K562 (cell line): ENCODE data around the gene IL1RL2.

Experiments used
- ATF2 ChIP-seq: sonication (generic); formaldehyde crosslinking; IDR thresholded peaks from 2 replicates; pipeline ENCODE4 v1.8.1; 2022; ENCODE audit warnings: missing genetic modification reagents
- BRCA1 ChIP-seq, 2 experiments: fragments of 450-650 bp in 1 of 2; sonication (generic) in 1 of 2; formaldehyde crosslinking in 1 of 2; IDR thresholded peaks; 2 replicates each; pipeline versions ENCODE4 v1.5.0 to v1.6.1; 2017 to 2020; ENCODE audit warnings: mild to moderate bottlenecking in 1 of 2, missing genetic modification reagents in 1 of 2
- CTCF ChIP-seq, 3 experiments: IDR thresholded peaks in 2 of 3; conservative IDR thresholded peaks in 1 of 3; 2 replicates each; pipeline ENCODE4 v1.5.1; 2011 to 2012; ENCODE audit warnings: low read length in 3 of 3, mild to moderate bottlenecking in 3 of 3, control low read depth in 2 of 3, improper control_type of control experiment in 1 of 3, inconsistent platforms in 1 of 3, low read depth in 1 of 3, mixed read lengths in 1 of 3, moderate library complexity in 1 of 3; ENCODE audit not compliant: insufficient read depth in 2 of 3
- EP400 ChIP-seq: fragments of 450-650 bp; IDR thresholded peaks from 2 replicates; pipeline ENCODE4 v1.6.1; 2017; ENCODE audit warnings: antibody characterized with exemption, mild to moderate bottlenecking, moderate library complexity
- PATZ1 ChIP-seq: fragments of 250-450 bp; sonication (Bioruptor Pico); IDR thresholded peaks from 2 replicates; pipeline ENCODE4 v1.5.0; 2020; ENCODE audit warnings: mild to moderate bottlenecking, borderline replicate concordance
- POLR2A ChIP-seq: fragments of 450-650 bp; conservative IDR thresholded peaks from 2 replicates; pipeline ENCODE4 v1.6.1; 2016
- PRDM10 ChIP-seq: fragments of 450-650 bp; IDR thresholded peaks from 2 replicates; pipeline ENCODE4 v1.6.1; 2018; ENCODE audit not compliant: partially characterized antibody
- SIN3A ChIP-seq, 2 experiments: fragments of 150-350 bp in 1 of 2; IDR thresholded peaks; 2 replicates each; pipeline ENCODE4 v1.6.1; 2011 to 2016; ENCODE audit warnings: borderline replicate concordance in 2 of 2, low read depth in 2 of 2, low read length in 2 of 2, mild to moderate bottlenecking in 2 of 2, moderate library complexity in 2 of 2; ENCODE audit not compliant: control insufficient read depth in 1 of 2
- SMARCC2 ChIP-seq: fragments of 450-650 bp; IDR thresholded peaks from 2 replicates; pipeline ENCODE4 v1.6.1; 2017; ENCODE audit warnings: antibody characterized with exemption, moderate library complexity, mild to moderate bottlenecking, low read depth
- TEAD2 ChIP-seq: fragments of 450-650 bp; IDR thresholded peaks from 2 replicates; pipeline ENCODE4 v1.6.1; 2016; ENCODE audit warnings: missing genetic modification characterization, control low read depth, missing compliant biosample characterization
- YY1 ChIP-seq, 3 experiments: IDR thresholded peaks; 2 replicates each; pipeline ENCODE4 v1.6.1; 2011; ENCODE audit warnings: low read length in 2 of 3, mild to moderate bottlenecking in 2 of 3, moderate library complexity in 2 of 3, borderline replicate concordance in 1 of 3, control low read depth in 1 of 3, low read depth in 1 of 3; ENCODE audit not compliant: insufficient read depth in 3 of 3, insufficient replicate concordance in 2 of 3, control insufficient read depth in 1 of 3, insufficient read length in 1 of 3; ENCODE audit errors: extremely low read depth in 1 of 3
- ZNF282 ChIP-seq: sonication (generic); formaldehyde crosslinking; IDR thresholded peaks from 2 replicates; pipeline ENCODE4 v1.8.1; 2023; ENCODE audit warnings: missing genetic modification reagents
- ZNF512 ChIP-seq: IDR thresholded peaks from 2 replicates; pipeline ENCODE4 v1.6.1; 2016; ENCODE audit warnings: missing genetic modification characterization, missing compliant biosample characterization
- ZNF586 ChIP-seq: fragments of 450-650 bp; formaldehyde crosslinking; conservative IDR thresholded peaks from 2 replicates; pipeline ENCODE4 v1.4.0; 2020; ENCODE audit warnings: mild to moderate bottlenecking, moderate library complexity

GRCh38 chr2:102286041-102286440 lies 99.2 kb downstream of the IL1RL2 start:
- no peak for TF ChIP-seq ATF2 (CRISPR knock-in tag)
- no peak for TF ChIP-seq ZNF512 (tag)
- no peak for TF ChIP-seq TEAD2 (tag)
- no peak for TF ChIP-seq PRDM10
- no peak for TF ChIP-seq EP400
- no peak for TF ChIP-seq PATZ1 (CRISPR knock-in tag)
- no peak for TF ChIP-seq CTCF (IDR thresholded peaks at IDR 0.05 in 2 of 3, conservative IDR thresholded peaks at IDR 0.05 in 1 of 3; ENCODE audit: insufficient read depth in 2 of 3, low read depth in 1 of 3, low read length in 3 of 3)
- no peak for TF ChIP-seq YY1 (IDR thresholded peaks at IDR 0.05; ENCODE audit: borderline replicate concordance in 1 of 3, control insufficient read depth in 1 of 3, extremely low read depth in 1 of 3, insufficient read depth in 3 of 3, insufficient read length in 1 of 3, insufficient replicate concordance in 2 of 3, low read depth in 1 of 3, low read length in 2 of 3)
- TF ChIP-seq SIN3A (IDR thresholded peaks at IDR 0.05; ENCODE audit: borderline replicate concordance in 2 of 2, control insufficient read depth in 1 of 2, low read depth in 2 of 2, low read length in 2 of 2): no peak
- TF ChIP-seq ZNF282: no peak
- no peak for TF ChIP-seq ZNF586 (CRISPR knock-in tag)
- TF ChIP-seq BRCA1 (IDR thresholded peaks at IDR 0.05): no peak
- no peak for TF ChIP-seq BRCA1 (CRISPR knock-in tag; IDR thresholded peaks at IDR 0.05)
- no peak for TF ChIP-seq POLR2A
- no peak for TF ChIP-seq SMARCC2
